Upper lobe of right lung (tissue), 1 donor: Measurements from ENCODE around the gene ALCAM. TPM values are rescaled to one million over a fixed set of nuclear protein-coding genes. Genes with fewer than 3 reads are reported as not detected.

Experiments
- ATAC-seq: fragments of 200-7000 bp; cut with Tn5 transposase; one replicate; pipeline ENCODE4 v1.9.1; 2020; ENCODE audit warnings: mild to moderate bottlenecking, moderate library complexity
- DNase-seq: peaks from one replicate; pipeline ENCODE4 v3.0.0-alpha.2; 2020
- H3K27ac ChIP-seq: fragments of 200-600 bp; one replicate; pipeline ENCODE4 v1.8.0; 2022
- H3K27me3 ChIP-seq: fragments of 200-600 bp; one replicate; pipeline ENCODE4 v1.8.0; 2022; ENCODE audit warnings: mild to moderate bottlenecking
- H3K36me3 ChIP-seq: fragments of 200-600 bp; one replicate; pipeline ENCODE4 v1.8.0; 2022
- H3K4me1 ChIP-seq: fragments of 200-600 bp; one replicate; pipeline ENCODE4 v1.8.0; 2022
- H3K4me3 ChIP-seq: fragments of 200-600 bp; one replicate; pipeline ENCODE4 v1.8.0; 2022; ENCODE audit warnings: mild to moderate bottlenecking
- H3K9me3 ChIP-seq: fragments of 200-600 bp; one replicate; pipeline ENCODE4 v1.8.0; 2022
- intact Hi-C: fragments of 100-400 bp; cut with DNase I; formaldehyde crosslinking; loops from one replicate; pipeline ENCODE4 v1.11.0; 2022
- total RNA-seq: library from RNA; stranded (reverse); fragmentation: NEBNext Ultra II Directional; extraction: Animal tissue kit (Norgen Biotek cat#: 25700); gene quantifications from one replicate; pipeline ENCODE4 v1.2.1, GENCODE V29; 2021
- TF ChIP-seq, protein P1 (sequence below): fragments of 200-600 bp; IDR thresholded peaks from one replicate; pipeline ENCODE4 v1.8.0; 2022; ENCODE audit warnings: antibody characterized with exemption
- donor health status: DM: no; HTN: yes; CAD: no; lungs with severe emphysema.

ALCAM gene
- total RNA-seq, 1 donor from 2014 or later = 202 TPM

DNA sequence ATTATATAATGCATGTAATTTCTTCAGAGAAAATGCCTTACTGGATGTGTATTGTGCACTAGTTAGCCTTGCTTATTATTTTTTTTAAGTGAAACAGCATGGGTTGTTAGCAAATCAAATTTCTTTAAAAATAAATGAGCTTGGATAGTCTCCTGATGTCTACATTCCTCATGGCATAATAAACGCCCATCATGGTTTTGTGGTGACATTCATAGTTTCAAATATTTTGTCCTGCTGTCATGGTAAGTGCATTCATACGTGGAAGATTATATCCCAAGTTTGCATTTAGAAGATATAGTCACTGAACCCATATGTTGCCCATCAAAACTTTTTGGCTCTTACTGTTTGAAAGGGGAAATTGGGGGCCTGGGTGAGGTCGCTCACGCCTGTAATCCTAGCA, 130.7 kb downstream of the ALCAM start:
- TF ChIP-seq, protein P1, sequence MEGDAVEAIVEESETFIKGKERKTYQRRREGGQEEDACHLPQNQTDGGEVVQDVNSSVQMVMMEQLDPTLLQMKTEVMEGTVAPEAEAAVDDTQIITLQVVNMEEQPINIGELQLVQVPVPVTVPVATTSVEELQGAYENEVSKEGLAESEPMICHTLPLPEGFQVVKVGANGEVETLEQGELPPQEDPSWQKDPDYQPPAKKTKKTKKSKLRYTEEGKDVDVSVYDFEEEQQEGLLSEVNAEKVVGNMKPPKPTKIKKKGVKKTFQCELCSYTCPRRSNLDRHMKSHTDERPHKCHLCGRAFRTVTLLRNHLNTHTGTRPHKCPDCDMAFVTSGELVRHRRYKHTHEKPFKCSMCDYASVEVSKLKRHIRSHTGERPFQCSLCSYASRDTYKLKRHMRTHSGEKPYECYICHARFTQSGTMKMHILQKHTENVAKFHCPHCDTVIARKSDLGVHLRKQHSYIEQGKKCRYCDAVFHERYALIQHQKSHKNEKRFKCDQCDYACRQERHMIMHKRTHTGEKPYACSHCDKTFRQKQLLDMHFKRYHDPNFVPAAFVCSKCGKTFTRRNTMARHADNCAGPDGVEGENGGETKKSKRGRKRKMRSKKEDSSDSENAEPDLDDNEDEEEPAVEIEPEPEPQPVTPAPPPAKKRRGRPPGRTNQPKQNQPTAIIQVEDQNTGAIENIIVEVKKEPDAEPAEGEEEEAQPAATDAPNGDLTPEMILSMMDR = no peak
- no peak overlapping the region for H3K4me3 ChIP-seq
- H3K27ac ChIP-seq = no peak overlapping the region
- H3K27me3 ChIP-seq = no peaks in the 10 kb centered on the region
- intact Hi-C loops = no loop called here
- H3K4me1 ChIP-seq = no peaks in the 10 kb centered on the region
- DNase-seq = no peak
- H3K9me3 ChIP-seq = no peaks in the 10 kb centered on the region
- no peak for ATAC-seq
- no peaks in the 10 kb centered on the region for H3K36me3 ChIP-seq

DNA sequence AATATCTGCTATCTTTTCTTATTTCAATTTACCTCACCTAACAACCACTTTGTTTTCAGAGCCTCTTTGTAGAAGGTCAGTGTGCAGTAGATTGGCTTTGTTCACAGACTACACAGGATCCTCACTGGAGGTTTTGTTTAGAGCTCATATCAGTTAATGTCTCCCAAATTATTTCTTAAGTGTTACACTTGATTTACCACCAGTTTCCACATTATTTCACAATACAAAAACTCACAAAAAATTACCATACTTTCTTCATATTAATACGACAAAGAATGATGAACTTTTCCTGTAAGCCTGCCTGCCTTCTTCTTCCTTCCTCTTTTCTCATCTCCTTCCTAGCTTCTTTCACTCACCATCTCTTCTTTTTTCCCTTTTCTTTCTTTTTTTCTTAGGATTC, 133.3 kb downstream of the ALCAM start:
- TF ChIP-seq, protein P1 = no peak
- Histone ChIP-seq H3K27ac (no peak overlapping the region), H3K36me3 (no peaks in the 10 kb centered on the region), H3K4me3 (no peak overlapping the region), H3K9me3 (no peaks in the 10 kb centered on the region), H3K27me3 (no peaks in the 10 kb centered on the region), H3K4me1 (no peaks in the 10 kb centered on the region)
- intact Hi-C loops = no loop called here
- DNase-seq = no peak
- no peak for ATAC-seq

DNA sequence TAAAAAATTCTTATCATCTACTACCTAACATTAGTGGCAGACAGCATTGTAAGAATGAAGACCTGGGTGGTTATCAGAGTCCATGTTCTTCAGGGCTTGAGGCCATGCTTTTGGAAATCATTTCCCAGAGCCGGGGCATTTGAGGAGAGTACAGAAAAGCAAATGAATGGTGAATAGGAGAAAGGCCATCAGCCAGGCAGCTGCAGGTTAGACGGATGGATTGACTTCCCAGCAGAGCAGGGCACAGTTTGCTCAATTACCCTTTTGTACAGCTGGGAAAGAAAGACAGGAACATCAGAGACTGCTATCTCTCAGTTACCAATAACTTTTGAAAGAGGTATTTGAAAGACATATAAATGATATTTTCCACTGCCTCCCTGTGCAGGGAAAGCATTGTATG, 135.6 kb downstream of the ALCAM start:
- TF ChIP-seq, protein P1 = no peak

DNA sequence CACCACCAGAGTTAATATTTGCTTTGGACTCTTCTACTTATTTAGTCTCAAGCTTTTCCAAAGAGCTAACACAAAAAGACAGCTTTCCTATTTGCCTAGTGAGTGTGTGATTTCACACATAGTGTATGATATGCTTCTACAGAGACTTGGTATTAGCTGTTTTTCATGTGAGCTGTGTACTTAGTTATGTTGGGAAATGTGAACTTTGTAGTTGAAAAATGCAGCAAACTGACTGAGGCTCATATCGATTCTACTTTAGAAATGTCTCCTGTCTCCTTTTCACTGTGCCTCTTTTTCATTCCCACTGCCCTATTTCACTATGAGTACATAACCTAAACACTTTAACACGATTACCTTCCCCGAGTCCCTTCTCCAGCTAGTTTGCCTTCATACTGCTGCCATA, 136.5 kb downstream of the ALCAM start:
- H3K9me3 ChIP-seq = no peaks in the 10 kb centered on the region
- DNase-seq (no peak), ATAC-seq (peak; percentile 54)
- no peaks in the 10 kb centered on the region for H3K4me1 ChIP-seq
- TF ChIP-seq, protein P1 = no peak
- H3K36me3 ChIP-seq = no peaks in the 10 kb centered on the region
- no peaks in the 10 kb centered on the region for H3K27me3 ChIP-seq
- H3K27ac ChIP-seq = no peak overlapping the region
- intact Hi-C loops = no loop called here
- no peak overlapping the region for H3K4me3 ChIP-seq

More for the DNA sequence above, 135.6 kb downstream of the ALCAM start:
- intact Hi-C loops = no loop called here
- no peaks in the 10 kb centered on the region for H3K36me3 ChIP-seq
- H3K27me3 ChIP-seq = no peaks in the 10 kb centered on the region
- DNase-seq = no peak
- H3K4me3 ChIP-seq = no peak overlapping the region
- no peaks in the 10 kb centered on the region for H3K4me1 ChIP-seq
- ATAC-seq = no peak
- no peaks in the 10 kb centered on the region for H3K9me3 ChIP-seq
- H3K27ac ChIP-seq = no peak overlapping the region

DNA sequence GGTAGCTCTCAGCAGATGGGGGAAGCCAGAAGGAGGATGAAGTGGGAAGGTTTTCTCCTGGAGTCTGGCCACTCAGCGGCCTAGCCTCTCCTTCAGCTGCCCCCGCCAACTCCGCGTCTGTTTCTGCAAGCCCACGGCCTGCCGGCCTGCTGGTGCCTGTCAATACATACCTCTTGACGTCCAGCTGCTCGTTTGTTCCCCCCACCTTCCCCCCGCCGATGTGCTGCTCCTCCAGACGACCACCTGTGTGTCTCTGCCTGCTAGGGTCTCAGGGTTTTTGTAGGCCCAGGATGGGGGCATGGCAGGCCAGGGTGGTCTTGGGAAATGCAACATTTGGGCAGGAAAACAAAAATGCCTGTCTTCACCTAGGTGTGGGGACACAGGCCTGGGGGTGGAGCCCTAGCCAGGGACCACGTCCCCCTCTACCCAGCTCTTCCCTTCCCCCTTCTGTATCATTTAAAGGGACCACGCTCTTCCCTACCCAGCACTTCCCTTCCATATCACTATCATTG, 137.8 kb downstream of the ALCAM start:
- Histone ChIP-seq H3K36me3 (no peaks in the 10 kb centered on the region), H3K4me3 (no peak overlapping the region), H3K27me3 (no peaks in the 10 kb centered on the region), H3K9me3 (no peaks in the 10 kb centered on the region), H3K4me1 (no peaks in the 10 kb centered on the region), H3K27ac (no peak overlapping the region)
- TF ChIP-seq, protein P1 = no peak
- DNase-seq (no peak), ATAC-seq (no peak)
- intact Hi-C loops = no loop called here

DNA sequence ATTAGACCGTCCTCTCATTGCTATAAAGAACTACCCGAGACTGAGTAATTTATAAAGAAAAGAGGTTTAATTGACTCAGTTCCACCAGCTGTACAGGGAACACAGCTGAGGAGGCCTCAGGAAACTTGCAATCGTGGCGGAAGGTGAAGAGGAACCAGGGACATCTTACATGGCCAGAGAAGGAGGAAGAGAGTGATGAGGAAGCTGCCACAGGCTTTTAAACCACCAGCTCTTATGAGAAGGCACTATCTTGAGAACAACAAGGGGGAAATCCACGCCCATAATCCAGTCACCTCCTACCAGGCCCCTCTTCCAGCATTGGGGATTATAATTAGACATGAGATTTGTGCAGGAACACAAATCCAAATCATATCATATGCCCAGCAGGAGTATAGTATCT, 138.5 kb downstream of the ALCAM start:
- ATAC-seq (peak; percentile 78), DNase-seq (no peak)
- no peaks in the 10 kb centered on the region for H3K4me1 ChIP-seq
- no peaks in the 10 kb centered on the region for H3K36me3 ChIP-seq
- intact Hi-C loops = no loop called here
- H3K27ac ChIP-seq = no peak overlapping the region
- TF ChIP-seq, protein P1 = no peak
- no peak overlapping the region for H3K4me3 ChIP-seq
- H3K9me3 ChIP-seq = no peaks in the 10 kb centered on the region
- H3K27me3 ChIP-seq = no peaks in the 10 kb centered on the region
